ENCODE results near the gene GORASP2.

Gene GORASP2

GRCh38 chr2:170924969-170925368 lies 4.1 kb upstream of the GORASP2 start:
- Histone ChIP-seq H3K4me3 (ENCODE audit: insufficient read length, low read depth) (no peak overlapping the region), H3K36me3 (ENCODE audit: insufficient read depth, insufficient read length, low read length) (no peaks in the 10 kb centered on the region), H3K9me3 (ENCODE audit: insufficient read depth, low read length) (peaks cover 42% of the 10 kb centered on the region), H3K9ac (ENCODE audit: insufficient read length, low read depth) (no peak overlapping the region), H3K27me3 (ENCODE audit: insufficient read depth, insufficient read length) (no peaks in the 10 kb centered on the region), H3K4me1 (ENCODE audit: insufficient read depth, insufficient read length) (no peaks in the 10 kb centered on the region)
- TF ChIP-seq ZNF274 (IDR thresholded peaks at IDR 0.05; ENCODE audit: low read depth, low read length) (no peak), YY1 (IDR thresholded peaks at IDR 0.05; ENCODE audit: insufficient read depth, insufficient read length) (no peak), SUZ12 (IDR thresholded peaks at IDR 0.05; ENCODE audit: extremely low read depth, insufficient read depth, insufficient read length) (no peak)
- DNase-seq (ENCODE audit: low read depth, low spot score) = no peak

GRCh38 chr2:170925923-170926322 lies 3.1 kb upstream of the GORASP2 start:
- H3K4me1 ChIP-seq (ENCODE audit: insufficient read depth, insufficient read length) = no peaks in the 10 kb centered on the region
- peaks cover 9% of the 10 kb centered on the region for H3K36me3 ChIP-seq (ENCODE audit: insufficient read depth, insufficient read length, low read length)
- no peak overlapping the region for H3K4me3 ChIP-seq (ENCODE audit: insufficient read length, low read depth)
- peaks cover 42% of the 10 kb centered on the region for H3K9me3 ChIP-seq (ENCODE audit: insufficient read depth, low read length)
- no peak for TF ChIP-seq SUZ12 (IDR thresholded peaks at IDR 0.05; ENCODE audit: extremely low read depth, insufficient read depth, insufficient read length)
- TF ChIP-seq ZNF274 (IDR thresholded peaks at IDR 0.05; ENCODE audit: low read depth, low read length) = no peak
- no peak for TF ChIP-seq YY1 (IDR thresholded peaks at IDR 0.05; ENCODE audit: insufficient read depth, insufficient read length)
- DNase-seq (ENCODE audit: low read depth, low spot score) = no peak
- no peak overlapping the region for H3K9ac ChIP-seq (ENCODE audit: insufficient read length, low read depth)
- no peaks in the 10 kb centered on the region for H3K27me3 ChIP-seq (ENCODE audit: insufficient read depth, insufficient read length)

- no peak for DNase-seq (ENCODE audit: low read depth, low spot score)
- no peaks in the 10 kb centered on the region for H3K4me1 ChIP-seq (ENCODE audit: insufficient read depth, insufficient read length)
- no peak overlapping the region for H3K4me3 ChIP-seq (ENCODE audit: insufficient read length, low read depth)
- H3K9ac ChIP-seq (ENCODE audit: insufficient read length, low read depth) = no peak overlapping the region
- H3K9me3 ChIP-seq (ENCODE audit: insufficient read depth, low read length) = peaks cover 42% of the 10 kb centered on the region
- H3K27me3 ChIP-seq (ENCODE audit: insufficient read depth, insufficient read length) = no peaks in the 10 kb centered on the region
- TF ChIP-seq YY1 (IDR thresholded peaks at IDR 0.05; ENCODE audit: insufficient read depth, insufficient read length) = no peak
- peaks cover 11% of the 10 kb centered on the region for H3K36me3 ChIP-seq (ENCODE audit: insufficient read depth, insufficient read length, low read length)
Measured at GRCh38 chr2:170926743-170927297, 2.2 kb upstream of the GORASP2 start.

- Histone ChIP-seq H3K27me3 (ENCODE audit: insufficient read depth, insufficient read length) (no peaks in the 10 kb centered on the region), H3K4me1 (ENCODE audit: insufficient read depth, insufficient read length) (no peaks in the 10 kb centered on the region), H3K9me3 (ENCODE audit: insufficient read depth, low read length) (peaks cover 33% of the 10 kb centered on the region), H3K36me3 (ENCODE audit: insufficient read depth, insufficient read length, low read length) (peaks cover 20% of the 10 kb centered on the region), H3K4me3 (ENCODE audit: insufficient read length, low read depth) (peak overlapping the region; percentile 19), H3K9ac (ENCODE audit: insufficient read length, low read depth) (peak overlapping the region; percentile 34)
- no peak for DNase-seq (ENCODE audit: low read depth, low spot score)
- no peak for TF ChIP-seq YY1 (IDR thresholded peaks at IDR 0.05; ENCODE audit: insufficient read depth, insufficient read length)
- TF ChIP-seq ZNF274 (IDR thresholded peaks at IDR 0.05; ENCODE audit: low read depth, low read length) = no peak
- TF ChIP-seq SUZ12 (IDR thresholded peaks at IDR 0.05; ENCODE audit: extremely low read depth, insufficient read depth, insufficient read length) = no peak
Measured at GRCh38 chr2:170928036-170928823, 823 bp upstream of the GORASP2 start.

- H3K9me3 ChIP-seq (ENCODE audit: insufficient read depth, low read length) = peaks cover 19% of the 10 kb centered on the region
- H3K9ac ChIP-seq (ENCODE audit: insufficient read length, low read depth) = peak overlapping the region; percentile 97
- H3K4me1 ChIP-seq (ENCODE audit: insufficient read depth, insufficient read length) = no peaks in the 10 kb centered on the region
- peak overlapping the region; percentile 87 for H3K4me3 ChIP-seq (ENCODE audit: insufficient read length, low read depth)
- no peak for TF ChIP-seq YY1 (IDR thresholded peaks at IDR 0.05; ENCODE audit: insufficient read depth, insufficient read length)
- peaks cover 31% of the 10 kb centered on the region for H3K36me3 ChIP-seq (ENCODE audit: insufficient read depth, insufficient read length, low read length)
- no peaks in the 10 kb centered on the region for H3K27me3 ChIP-seq (ENCODE audit: insufficient read depth, insufficient read length)
- peak; percentile 55 for DNase-seq (ENCODE audit: low read depth, low spot score)
Measured at GRCh38 chr2:170929686-170930050, 615 bp downstream of the GORASP2 start.

GRCh38 chr2:170930131-170930990 lies 1.3 kb downstream of the GORASP2 start:
- H3K27me3 ChIP-seq (ENCODE audit: insufficient read depth, insufficient read length) = no peaks in the 10 kb centered on the region
- no peak for DNase-seq (ENCODE audit: low read depth, low spot score)
- no peaks in the 10 kb centered on the region for H3K4me1 ChIP-seq (ENCODE audit: insufficient read depth, insufficient read length)
- peak overlapping the region; percentile 87 for H3K4me3 ChIP-seq (ENCODE audit: insufficient read length, low read depth)
- peak overlapping the region; percentile 97 for H3K9ac ChIP-seq (ENCODE audit: insufficient read length, low read depth)
- H3K9me3 ChIP-seq (ENCODE audit: insufficient read depth, low read length) = peaks cover 16% of the 10 kb centered on the region
- peaks cover 37% of the 10 kb centered on the region for H3K36me3 ChIP-seq (ENCODE audit: insufficient read depth, insufficient read length, low read length)
- no peak for TF ChIP-seq YY1 (IDR thresholded peaks at IDR 0.05; ENCODE audit: insufficient read depth, insufficient read length)
- no peak for TF ChIP-seq SUZ12 (IDR thresholded peaks at IDR 0.05; ENCODE audit: extremely low read depth, insufficient read depth, insufficient read length)
- no peak for TF ChIP-seq ZNF274 (IDR thresholded peaks at IDR 0.05; ENCODE audit: low read depth, low read length)

GRCh38 chr2:170930991-170931266 lies 1.9 kb downstream of the GORASP2 start:
- H3K9me3 ChIP-seq (ENCODE audit: insufficient read depth, low read length) = peaks cover 16% of the 10 kb centered on the region
- no peaks in the 10 kb centered on the region for H3K4me1 ChIP-seq (ENCODE audit: insufficient read depth, insufficient read length)
- no peak for TF ChIP-seq YY1 (IDR thresholded peaks at IDR 0.05; ENCODE audit: insufficient read depth, insufficient read length)
- no peak for TF ChIP-seq SUZ12 (IDR thresholded peaks at IDR 0.05; ENCODE audit: extremely low read depth, insufficient read depth, insufficient read length)
- no peak for TF ChIP-seq ZNF274 (IDR thresholded peaks at IDR 0.05; ENCODE audit: low read depth, low read length)
- no peak overlapping the region for H3K4me3 ChIP-seq (ENCODE audit: insufficient read length, low read depth)
- peaks cover 43% of the 10 kb centered on the region for H3K36me3 ChIP-seq (ENCODE audit: insufficient read depth, insufficient read length, low read length)
- no peaks in the 10 kb centered on the region for H3K27me3 ChIP-seq (ENCODE audit: insufficient read depth, insufficient read length)
- no peak for DNase-seq (ENCODE audit: low read depth, low spot score)
- peak overlapping the region; percentile 97 for H3K9ac ChIP-seq (ENCODE audit: insufficient read length, low read depth)

Data from NT2/D1 (cell line).